AG04449 (cell line): ENCODE measurements around the gene MLN.

Experiments used
- CTCF ChIA-PET: fragments of 350-600 bp; formaldehyde crosslinking; extraction: SDS; loops from one replicate; lab custom pipeline; 2021; ENCODE audit warnings: antibody characterized with exemption; lab: Yijun Ruan, JAX
- POLR2A ChIA-PET: fragments of 400-600, 350-600 bp; formaldehyde crosslinking; extraction: SDS; loops from one replicate; lab custom pipeline; 2020; ENCODE audit warnings: antibody characterized with exemption, inconsistent platforms; lab: Yijun Ruan, JAX
- DNase-seq: peaks from one replicate; pipeline ENCODE4 v3.0.0-alpha.2; 2010; ENCODE audit warnings: low read depth, low spot score
- H3K4me3 ChIP-seq: 2 replicates; pipeline ENCODE4 v1.5.1; 2011; ENCODE audit warnings: low read depth, mild to moderate bottlenecking, control low read depth, low read length
- TF ChIP-seq, protein P1 (sequence below): IDR thresholded peaks from one replicate; pipeline ENCODE4 v1.5.1; 2011; ENCODE audit warnings: mild to moderate bottlenecking, moderate library complexity, low read length, control low read depth, inconsistent platforms; ENCODE audit not compliant: insufficient read depth; ENCODE audit errors: missing control alignments

Gene MLN

DNA sequence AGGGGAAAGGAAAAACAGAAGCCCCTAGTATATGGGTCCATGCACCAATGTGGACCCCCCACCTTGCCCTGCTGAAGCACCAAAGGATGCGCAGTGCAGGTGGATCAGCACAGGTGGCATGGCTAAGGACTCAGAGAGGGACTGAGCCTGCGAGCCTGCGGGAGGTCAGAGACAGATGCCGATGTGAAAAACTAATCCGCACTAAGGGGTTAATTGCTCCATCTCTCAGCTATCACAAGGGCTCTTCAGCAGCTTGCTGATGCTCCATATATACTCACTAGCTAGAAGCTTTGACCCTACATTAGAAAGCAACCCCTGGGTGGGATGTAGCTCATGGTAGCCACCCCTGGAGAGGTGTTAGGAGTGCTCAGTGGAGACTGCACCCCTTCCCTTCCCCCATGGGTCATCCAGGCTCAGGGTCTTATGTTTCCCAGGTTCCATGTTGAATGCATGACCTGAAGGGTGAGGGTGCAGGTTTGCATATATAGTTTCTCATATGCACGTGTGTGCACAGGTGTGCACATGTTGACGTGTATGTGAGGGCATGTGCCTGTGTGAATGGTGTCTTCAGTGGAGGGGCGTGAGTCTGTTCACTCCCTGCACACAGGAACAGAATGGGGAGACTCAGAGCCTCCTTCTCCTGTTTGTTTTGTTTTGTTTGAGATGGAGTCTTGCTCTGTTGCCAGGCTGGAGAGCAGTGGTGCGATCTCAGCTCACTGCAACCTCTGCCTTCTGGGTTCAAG lies 43.7 kb downstream of the MLN start:
- TF ChIP-seq, protein P1, sequence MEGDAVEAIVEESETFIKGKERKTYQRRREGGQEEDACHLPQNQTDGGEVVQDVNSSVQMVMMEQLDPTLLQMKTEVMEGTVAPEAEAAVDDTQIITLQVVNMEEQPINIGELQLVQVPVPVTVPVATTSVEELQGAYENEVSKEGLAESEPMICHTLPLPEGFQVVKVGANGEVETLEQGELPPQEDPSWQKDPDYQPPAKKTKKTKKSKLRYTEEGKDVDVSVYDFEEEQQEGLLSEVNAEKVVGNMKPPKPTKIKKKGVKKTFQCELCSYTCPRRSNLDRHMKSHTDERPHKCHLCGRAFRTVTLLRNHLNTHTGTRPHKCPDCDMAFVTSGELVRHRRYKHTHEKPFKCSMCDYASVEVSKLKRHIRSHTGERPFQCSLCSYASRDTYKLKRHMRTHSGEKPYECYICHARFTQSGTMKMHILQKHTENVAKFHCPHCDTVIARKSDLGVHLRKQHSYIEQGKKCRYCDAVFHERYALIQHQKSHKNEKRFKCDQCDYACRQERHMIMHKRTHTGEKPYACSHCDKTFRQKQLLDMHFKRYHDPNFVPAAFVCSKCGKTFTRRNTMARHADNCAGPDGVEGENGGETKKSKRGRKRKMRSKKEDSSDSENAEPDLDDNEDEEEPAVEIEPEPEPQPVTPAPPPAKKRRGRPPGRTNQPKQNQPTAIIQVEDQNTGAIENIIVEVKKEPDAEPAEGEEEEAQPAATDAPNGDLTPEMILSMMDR: no peak
- ChIA-PET CTCF (interaction anchor here (1.0 to 23.3 kb wide), 10 partner anchors 8 to 306 kb away, joined by 3 to 584 read pairs (median 6); partner anchors contain the start of genes BAK1, IP6K3 and UQCC2), POLR2A (interaction anchor here (1.3 kb wide), 1 partner anchor 11 kb away, joined by 3 read pairs; no protein-coding TSS in a partner anchor)
- DNase-seq: no peak
- H3K4me3 ChIP-seq: no peak overlapping the region

DNA sequence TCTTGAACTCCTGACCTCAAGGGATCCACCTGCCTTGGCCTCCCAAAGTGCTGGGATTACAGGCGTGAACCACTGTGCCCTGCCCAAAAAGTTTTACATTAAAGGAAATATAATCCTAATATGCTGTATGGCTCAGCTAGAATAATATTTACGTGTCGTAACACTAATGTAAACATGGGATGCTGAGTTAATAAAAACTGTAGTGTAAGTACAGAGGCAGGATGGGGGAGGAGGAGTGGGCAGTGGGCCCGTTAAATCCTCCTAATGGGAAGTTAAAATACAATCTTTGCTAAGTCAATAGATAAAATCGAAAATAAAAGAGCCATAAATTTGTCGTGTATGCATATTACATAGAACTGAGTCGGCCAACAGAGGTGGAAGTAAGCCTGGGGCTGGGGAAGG lies 45.0 kb downstream of the MLN start:
- TF ChIP-seq, protein P1: no peak
- ChIA-PET CTCF (interaction anchor here (1.2 to 23.3 kb wide), 5 partner anchors 10 to 171 kb away, joined by 4 to 584 read pairs (median 10); partner anchors contain the start of genes IP6K3 and UQCC2), POLR2A (interaction anchor here (1.3 kb wide), 1 partner anchor 12 kb away, joined by 3 read pairs; no protein-coding TSS in a partner anchor)
- no peak for DNase-seq
- H3K4me3 ChIP-seq: no peak overlapping the region

DNA sequence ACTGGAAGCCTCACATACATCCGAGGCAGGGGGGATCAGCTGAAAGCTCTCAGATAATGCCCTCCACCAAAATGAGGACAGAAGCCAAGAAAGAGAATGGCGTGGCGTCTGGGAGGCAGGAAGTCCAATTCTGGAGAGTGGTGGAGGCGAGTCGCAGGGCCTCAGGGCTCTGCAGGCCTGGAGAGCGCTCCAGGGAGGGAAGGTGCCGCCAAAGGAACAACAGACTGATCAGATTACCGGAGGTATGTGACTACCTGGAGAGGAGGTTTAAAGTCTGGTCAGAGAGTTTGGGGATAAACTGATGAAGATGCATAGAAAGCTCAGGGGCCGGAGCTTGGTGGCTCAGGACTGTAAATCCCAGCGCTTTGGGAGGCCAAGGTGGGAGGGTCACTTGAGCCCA lies 45.9 kb downstream of the MLN start:
- CTCF ChIA-PET: interaction anchor here (0.8 to 23.3 kb wide), 4 partner anchors 4 to 168 kb away, joined by 3 to 584 read pairs (median 294); partner anchors contain the start of gene IP6K3

DNA sequence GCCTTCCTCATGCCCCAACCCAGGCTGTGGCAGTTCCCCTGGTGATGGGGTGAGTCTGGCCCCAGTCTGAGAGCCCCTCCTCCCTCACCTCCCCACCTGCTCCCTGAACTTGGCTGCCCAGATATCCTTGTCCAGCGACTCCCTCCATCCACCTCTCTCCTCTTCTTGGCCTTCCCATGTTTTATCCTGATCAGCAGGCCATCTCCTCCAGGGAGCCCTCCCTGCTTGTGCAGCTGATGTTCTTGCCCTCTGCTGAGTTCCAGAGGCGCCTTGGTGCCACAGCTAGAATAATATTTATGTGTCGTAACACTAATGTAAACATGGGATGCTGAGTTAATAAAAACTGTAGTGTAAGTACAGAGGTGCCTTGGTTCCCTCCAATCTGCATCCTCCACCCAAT lies 46.7 kb downstream of the MLN start:
- TF ChIP-seq, protein P1: no peak
- H3K4me3 ChIP-seq: no peak overlapping the region
- ChIA-PET POLR2A (no interaction called here), CTCF (interaction anchor here (0.8 to 23.3 kb wide), 4 partner anchors 5 to 167 kb away, joined by 3 to 584 read pairs (median 294); partner anchors contain the start of gene IP6K3)
- DNase-seq: no peak

More for the DNA sequence above, 45.9 kb downstream of the MLN start:
- DNase-seq: no peak
- H3K4me3 ChIP-seq: no peak overlapping the region
- TF ChIP-seq, protein P1: no peak
- POLR2A ChIA-PET: no interaction called here

DNA sequence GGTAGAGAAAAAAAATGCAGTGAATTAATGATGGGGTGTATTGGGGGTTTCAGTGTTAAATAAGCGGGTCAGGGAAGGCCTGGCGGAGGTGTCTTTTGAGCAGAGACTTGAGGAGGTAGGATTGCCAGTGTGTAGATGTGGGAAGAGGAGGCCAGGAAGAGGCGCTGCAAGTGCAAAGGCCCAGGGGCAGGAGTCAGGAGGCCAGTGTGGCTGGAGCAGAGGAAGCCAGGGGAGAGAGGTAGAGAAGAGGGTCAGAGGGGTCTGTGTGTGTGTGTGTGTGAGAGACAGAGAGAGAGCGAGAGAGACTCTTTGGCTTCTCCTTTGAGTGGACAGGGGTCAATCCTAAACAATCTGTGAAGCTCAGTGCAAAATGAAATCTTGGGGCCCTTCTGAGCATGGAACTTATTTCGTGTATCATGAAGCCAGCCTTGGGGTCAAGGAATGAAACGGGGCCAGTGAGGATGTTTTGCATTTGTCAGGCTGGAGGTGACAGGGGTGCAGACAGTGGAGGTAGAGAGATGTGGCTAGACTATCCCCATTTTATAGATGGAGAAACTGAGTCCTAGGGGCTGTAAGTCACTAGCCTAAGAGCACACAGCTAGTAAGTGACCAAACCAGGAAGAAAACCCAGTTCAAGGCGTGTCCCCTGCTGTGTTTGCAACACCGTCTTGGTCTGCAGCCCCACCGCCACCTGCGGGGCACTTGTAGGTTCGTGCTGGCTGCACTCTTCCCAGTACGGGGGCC lies 47.4 kb downstream of the MLN start:
- TF ChIP-seq, protein P1: no peak
- no peak overlapping the region for H3K4me3 ChIP-seq
- CTCF ChIA-PET: interaction anchor here (21.8 to 23.3 kb wide), 2 partner anchors 6 to 9 kb away, joined by 584 read pairs; partner anchors contain the start of gene IP6K3
- POLR2A ChIA-PET: no interaction called here
- no peak for DNase-seq
